ENCODE data around the gene STAC.

STAC gene

DNA sequence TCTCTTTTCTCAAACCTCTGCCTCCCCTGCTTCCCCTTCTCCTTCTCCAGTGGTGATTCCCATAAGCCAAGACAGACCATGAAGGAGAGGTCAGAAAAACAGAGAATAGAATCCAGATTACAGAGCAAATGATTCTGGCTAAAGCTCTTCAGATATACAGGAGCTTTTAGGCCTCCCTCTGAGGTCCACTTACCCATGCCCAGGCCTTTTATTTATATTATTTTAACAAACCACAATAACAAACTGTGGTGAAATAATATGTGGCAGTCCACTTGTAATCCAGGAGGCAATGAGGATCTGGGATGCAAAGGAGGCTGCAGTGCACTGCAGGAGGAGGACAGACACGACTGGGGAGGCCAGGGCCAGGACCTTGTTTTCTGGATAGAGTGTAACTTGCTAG is 104.1 kb downstream of the STAC start:
- Histone ChIP-seq H3K9ac (ENCODE audit: low read length in 5 of 5) (no peak overlapping the region), H3K36me3 (ENCODE audit: control insufficient read depth in 5 of 5, insufficient read depth in 5 of 5, low read length in 5 of 5) (peaks cover 0 to 3% (median 0%) of the 10 kb centered on the region in 5 donors), H3K27me3 (ENCODE audit: control insufficient read depth in 5 of 5, insufficient read depth in 4 of 5, low read length in 5 of 5) (no peaks in the 10 kb centered on the region), H3K27ac (ENCODE audit: low read depth, low read length) (no peak overlapping the region), H3K9me3 (ENCODE audit: control insufficient read depth in 5 of 5, low read length in 5 of 5) (no peaks in the 10 kb centered on the region), H3K4me1 (ENCODE audit: control insufficient read depth in 5 of 5, insufficient read depth in 5 of 5, low read length in 5 of 5) (peaks cover 0 to 5% (median 0%) of the 10 kb centered on the region in 5 donors), H3K4me3 (ENCODE audit: low read depth in 1 of 5, low read length in 5 of 5) (no peak overlapping the region)

DNA sequence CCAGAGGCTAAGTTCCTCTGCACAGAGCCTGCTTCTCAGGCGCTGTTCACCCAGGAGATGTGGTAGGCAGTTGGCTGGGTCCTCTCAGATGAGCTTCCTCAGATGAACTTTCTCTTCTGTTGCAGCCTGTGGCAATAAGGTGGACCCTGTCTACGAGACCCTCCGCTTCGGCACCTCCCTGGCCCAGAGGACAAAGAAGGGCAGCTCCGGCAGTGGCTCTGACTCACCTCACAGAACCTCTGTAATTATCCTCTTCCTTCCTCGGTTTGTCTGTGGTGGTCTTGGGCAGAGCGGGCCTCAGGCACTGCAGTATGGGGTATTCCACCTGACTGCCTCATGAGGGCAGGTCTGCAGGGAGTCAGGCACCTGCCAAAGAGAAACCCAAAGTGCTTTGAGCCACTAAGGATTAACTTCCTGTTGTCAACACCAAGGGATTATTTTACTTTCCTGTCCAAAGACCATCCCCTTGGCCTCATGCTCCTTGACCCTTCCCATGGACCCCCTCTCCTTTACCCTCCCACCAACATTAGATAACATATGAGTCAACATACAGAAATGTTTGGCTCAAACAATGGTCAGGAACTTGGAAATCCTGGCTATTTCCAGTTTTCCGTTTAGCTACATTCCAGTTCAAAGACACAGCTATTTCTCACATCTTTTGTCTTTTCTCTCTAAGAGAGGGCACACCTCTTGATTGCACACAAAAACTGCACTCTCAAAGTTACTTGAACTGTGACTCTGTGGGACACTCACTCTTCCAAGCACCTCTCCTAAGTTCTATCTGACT is 105.9 kb downstream of the STAC start:
- Histone ChIP-seq H3K9me3 (ENCODE audit: control insufficient read depth in 5 of 5, low read length in 5 of 5) (no peaks in the 10 kb centered on the region), H3K4me1 (ENCODE audit: control insufficient read depth in 5 of 5, insufficient read depth in 5 of 5, low read length in 5 of 5) (peaks cover 0 to 18% (median 9%) of the 10 kb centered on the region in 5 donors), H3K27ac (ENCODE audit: low read depth, low read length) (no peak overlapping the region), H3K9ac (ENCODE audit: low read length in 5 of 5) (no peak overlapping the region), H3K4me3 (ENCODE audit: low read depth in 1 of 5, low read length in 5 of 5) (no peak overlapping the region), H3K27me3 (ENCODE audit: control insufficient read depth in 5 of 5, insufficient read depth in 4 of 5, low read length in 5 of 5) (no peaks in the 10 kb centered on the region), H3K36me3 (ENCODE audit: control insufficient read depth in 5 of 5, insufficient read depth in 5 of 5, low read length in 5 of 5) (peaks cover 0 to 3% (median 0%) of the 10 kb centered on the region in 5 donors)

DNA sequence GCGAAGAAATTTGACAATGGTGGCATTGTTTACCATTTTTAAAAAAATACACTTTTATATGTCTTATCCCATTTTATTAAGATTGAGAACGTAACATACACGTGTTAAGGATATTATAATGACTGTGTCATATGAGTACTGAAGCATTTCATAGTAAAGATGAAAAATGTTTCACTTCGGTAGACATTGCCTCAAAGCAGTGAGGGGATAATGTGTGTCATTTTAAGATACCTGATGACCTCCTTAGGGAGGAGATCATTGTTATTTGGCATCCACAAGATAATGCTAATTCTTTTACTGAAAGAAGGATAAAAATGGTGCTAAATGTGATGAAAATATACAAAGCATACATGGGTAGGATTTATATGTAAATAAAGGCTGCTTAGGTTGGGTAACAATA is 107.3 kb downstream of the STAC start:
- Histone ChIP-seq H3K9ac (ENCODE audit: low read length in 5 of 5) (no peak overlapping the region), H3K27me3 (ENCODE audit: control insufficient read depth in 5 of 5, insufficient read depth in 4 of 5, low read length in 5 of 5) (no peaks in the 10 kb centered on the region), H3K4me3 (ENCODE audit: low read depth in 1 of 5, low read length in 5 of 5) (no peak overlapping the region), H3K27ac (ENCODE audit: low read depth, low read length) (no peak overlapping the region), H3K4me1 (ENCODE audit: control insufficient read depth in 5 of 5, insufficient read depth in 5 of 5, low read length in 5 of 5) (peaks cover 0 to 22% (median 9%) of the 10 kb centered on the region in 5 donors), H3K36me3 (ENCODE audit: control insufficient read depth in 5 of 5, insufficient read depth in 5 of 5, low read length in 5 of 5) (peaks cover 0 to 3% (median 0%) of the 10 kb centered on the region in 5 donors), H3K9me3 (ENCODE audit: control insufficient read depth in 5 of 5, low read length in 5 of 5) (no peaks in the 10 kb centered on the region)

DNA sequence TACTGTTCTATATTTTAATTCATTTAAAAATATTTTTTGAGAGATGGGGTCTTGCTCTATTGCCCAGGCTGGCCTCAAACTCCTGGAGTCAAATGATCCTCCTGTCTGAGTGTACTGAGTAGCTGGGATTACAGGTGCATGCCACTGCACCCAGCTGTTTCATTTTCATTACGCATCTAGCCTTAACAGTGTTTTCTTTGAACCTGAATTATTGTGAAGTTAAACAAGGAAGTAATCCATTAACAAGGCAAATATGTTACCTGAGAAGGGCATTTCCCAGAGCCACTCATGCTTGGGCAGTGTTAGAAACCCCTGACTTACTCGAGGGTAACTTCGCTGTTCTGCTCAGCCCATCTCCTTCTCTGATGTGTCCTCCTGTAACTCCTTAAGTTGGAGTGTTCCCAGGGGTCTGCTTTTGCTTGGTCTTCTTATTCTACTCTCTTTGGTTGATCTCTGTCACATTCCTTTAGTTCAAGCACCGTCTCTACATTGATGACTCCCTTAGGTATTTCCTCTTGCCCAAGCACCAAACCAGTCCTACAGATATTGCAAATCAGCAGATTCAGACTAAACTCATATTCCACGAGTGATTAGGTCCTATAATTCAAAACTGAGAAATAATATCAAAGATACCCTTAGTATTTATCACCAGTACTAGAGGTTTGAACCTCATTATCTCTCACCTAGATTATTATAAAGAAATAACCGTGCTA is 107.9 kb downstream of the STAC start:
- Histone ChIP-seq H3K9me3 (ENCODE audit: control insufficient read depth in 5 of 5, low read length in 5 of 5) (no peaks in the 10 kb centered on the region), H3K27ac (ENCODE audit: low read depth, low read length) (no peak overlapping the region), H3K27me3 (ENCODE audit: control insufficient read depth in 5 of 5, insufficient read depth in 4 of 5, low read length in 5 of 5) (no peaks in the 10 kb centered on the region), H3K4me3 (ENCODE audit: low read depth in 1 of 5, low read length in 5 of 5) (no peak overlapping the region), H3K4me1 (ENCODE audit: control insufficient read depth in 5 of 5, insufficient read depth in 5 of 5, low read length in 5 of 5) (peaks cover 0 to 22% (median 9%) of the 10 kb centered on the region in 5 donors), H3K9ac (ENCODE audit: low read length in 5 of 5) (no peak overlapping the region), H3K36me3 (ENCODE audit: control insufficient read depth in 5 of 5, insufficient read depth in 5 of 5, low read length in 5 of 5) (peaks cover 0 to 3% (median 0%) of the 10 kb centered on the region in 5 donors)

DNA sequence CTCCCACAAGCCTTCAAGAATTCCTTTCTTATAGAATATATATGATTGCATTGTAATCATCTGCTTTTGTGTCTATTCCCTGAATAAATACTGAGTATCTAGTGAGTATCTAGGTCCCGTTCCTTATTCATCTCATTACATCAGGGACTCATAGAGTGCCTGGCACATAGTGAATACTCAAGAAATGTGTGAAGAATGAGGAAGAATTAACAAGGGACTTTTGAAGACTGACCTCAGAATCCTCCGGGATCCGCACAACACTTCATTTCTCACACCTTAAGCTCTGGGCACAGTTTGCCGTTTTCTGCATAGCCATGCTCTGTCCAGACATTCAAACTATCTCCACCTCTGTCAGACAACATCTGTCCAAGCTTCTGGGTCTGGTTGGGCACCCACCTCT is 108.8 kb downstream of the STAC start:
- no peak overlapping the region for H3K27ac ChIP-seq (ENCODE audit: low read depth, low read length)
- H3K9ac ChIP-seq (ENCODE audit: low read length in 5 of 5): no peak overlapping the region
- no peak overlapping the region for H3K4me3 ChIP-seq (ENCODE audit: low read depth in 1 of 5, low read length in 5 of 5)
- H3K27me3 ChIP-seq (ENCODE audit: control insufficient read depth in 5 of 5, insufficient read depth in 4 of 5, low read length in 5 of 5): no peaks in the 10 kb centered on the region
- peaks cover 0 to 22% (median 9%) of the 10 kb centered on the region in 5 donors for H3K4me1 ChIP-seq (ENCODE audit: control insufficient read depth in 5 of 5, insufficient read depth in 5 of 5, low read length in 5 of 5)
- H3K9me3 ChIP-seq (ENCODE audit: control insufficient read depth in 5 of 5, low read length in 5 of 5): no peaks in the 10 kb centered on the region
- peaks cover 0 to 3% (median 0%) of the 10 kb centered on the region in 5 donors for H3K36me3 ChIP-seq (ENCODE audit: control insufficient read depth in 5 of 5, insufficient read depth in 5 of 5, low read length in 5 of 5)

DNA sequence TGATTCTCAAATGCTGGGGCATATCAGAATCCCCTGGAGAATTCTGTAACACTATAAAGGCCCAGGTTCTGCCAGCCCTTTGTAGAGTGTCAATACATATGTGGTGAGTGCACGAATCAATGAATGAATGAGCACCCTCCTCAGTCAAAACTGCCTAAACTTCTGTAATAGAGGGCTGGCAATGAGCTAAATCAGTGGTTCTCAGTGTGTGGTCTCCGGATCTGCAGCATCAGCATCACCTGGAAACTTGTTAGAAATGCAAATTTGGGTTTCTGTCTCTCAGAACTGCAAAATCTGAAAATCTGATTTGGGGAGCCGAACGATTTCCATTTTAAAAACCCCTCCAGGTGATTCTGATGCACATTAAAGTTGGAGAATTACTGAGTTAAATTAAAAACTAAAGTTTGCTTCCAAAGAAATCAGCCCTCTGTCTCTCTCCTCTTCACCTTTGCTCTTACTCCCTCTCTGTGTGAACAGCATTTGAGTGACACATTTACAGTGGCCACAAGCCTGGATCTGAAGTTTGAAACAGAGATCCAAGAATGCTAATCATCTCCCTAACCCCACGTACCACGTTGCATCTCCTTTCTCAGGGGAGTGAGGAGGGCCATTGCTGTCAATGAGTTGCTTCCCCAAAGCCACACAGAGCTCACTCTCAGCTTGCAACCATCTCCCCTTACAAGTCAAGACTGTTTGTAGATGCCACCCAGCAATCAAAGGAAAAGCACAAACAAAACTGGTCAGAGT is 109.5 kb downstream of the STAC start:
- Histone ChIP-seq H3K36me3 (ENCODE audit: control insufficient read depth in 5 of 5, insufficient read depth in 5 of 5, low read length in 5 of 5) (peaks cover 0 to 3% (median 0%) of the 10 kb centered on the region in 5 donors), H3K4me3 (ENCODE audit: low read depth in 1 of 5, low read length in 5 of 5) (no peak overlapping the region), H3K27ac (ENCODE audit: low read depth, low read length) (no peak overlapping the region), H3K9me3 (ENCODE audit: control insufficient read depth in 5 of 5, low read length in 5 of 5) (no peaks in the 10 kb centered on the region), H3K27me3 (ENCODE audit: control insufficient read depth in 5 of 5, insufficient read depth in 4 of 5, low read length in 5 of 5) (no peaks in the 10 kb centered on the region), H3K4me1 (ENCODE audit: control insufficient read depth in 5 of 5, insufficient read depth in 5 of 5, low read length in 5 of 5) (peaks cover 4 to 28% (median 17%) of the 10 kb centered on the region in 5 donors), H3K9ac (ENCODE audit: low read length in 5 of 5) (no peak overlapping the region)

DNA sequence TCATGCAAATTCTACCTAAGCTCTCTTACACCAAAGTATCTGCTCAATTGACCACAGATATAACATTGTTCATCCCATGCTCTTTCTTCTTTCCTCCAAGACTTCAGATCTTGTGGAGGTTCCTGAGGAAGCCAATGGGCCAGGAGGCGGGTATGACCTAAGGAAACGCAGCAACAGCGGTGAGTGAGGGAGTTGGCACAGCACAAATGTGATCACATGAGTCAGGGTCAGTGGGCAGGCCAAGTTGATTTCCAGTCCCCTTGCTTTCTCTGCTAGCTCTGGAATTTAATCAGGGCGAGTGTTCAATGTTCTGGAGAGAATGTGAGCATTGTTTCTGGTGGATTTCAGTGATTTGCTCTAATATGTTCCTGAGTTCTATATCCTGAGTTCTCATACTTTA is 112.7 kb downstream of the STAC start:
- peaks cover 11 to 55% (median 43%) of the 10 kb centered on the region in 5 donors for H3K4me1 ChIP-seq (ENCODE audit: control insufficient read depth in 5 of 5, insufficient read depth in 5 of 5, low read length in 5 of 5)
- no peak overlapping the region for H3K27ac ChIP-seq (ENCODE audit: low read depth, low read length)
- no peaks in the 10 kb centered on the region for H3K9me3 ChIP-seq (ENCODE audit: control insufficient read depth in 5 of 5, low read length in 5 of 5)
- H3K36me3 ChIP-seq (ENCODE audit: control insufficient read depth in 5 of 5, insufficient read depth in 5 of 5, low read length in 5 of 5): no peaks in the 10 kb centered on the region
- no peak overlapping the region for H3K9ac ChIP-seq (ENCODE audit: low read length in 5 of 5)
- no peak overlapping the region for H3K4me3 ChIP-seq (ENCODE audit: low read depth in 1 of 5, low read length in 5 of 5)
- H3K27me3 ChIP-seq (ENCODE audit: control insufficient read depth in 5 of 5, insufficient read depth in 4 of 5, low read length in 5 of 5): no peaks in the 10 kb centered on the region

DNA sequence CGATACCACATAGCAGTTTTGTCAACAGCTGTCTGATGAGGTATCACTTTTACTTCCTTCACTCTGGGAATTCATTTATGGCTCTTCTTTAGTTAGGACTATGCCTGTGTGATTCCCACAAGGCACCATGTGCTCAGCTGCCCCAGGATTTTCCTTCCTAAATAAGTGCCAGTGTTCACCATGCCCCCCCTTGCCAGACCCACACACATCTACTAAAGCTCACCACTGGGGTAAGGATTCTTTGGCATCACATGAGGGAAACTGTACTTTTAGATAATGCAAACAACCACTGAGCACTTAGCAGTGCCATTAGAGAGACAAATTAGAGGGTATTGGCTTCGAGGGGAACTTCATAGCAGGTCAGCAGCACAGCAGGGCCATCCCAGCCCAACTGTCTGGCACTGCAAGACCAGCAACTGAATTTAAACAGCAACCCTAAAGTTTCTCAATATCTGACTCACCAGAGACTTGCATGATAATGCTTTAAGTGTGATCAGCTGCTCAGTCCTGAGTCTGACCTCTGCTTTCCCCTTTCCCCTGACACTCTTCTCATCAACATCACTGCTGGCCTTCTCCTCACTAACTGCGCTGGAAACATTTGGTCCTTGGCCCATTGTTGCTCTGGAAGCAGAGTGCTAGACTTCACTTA is 114.3 kb downstream of the STAC start:
- Histone ChIP-seq H3K27ac (ENCODE audit: low read depth, low read length) (peak overlapping the region; percentile 84), H3K9me3 (ENCODE audit: control insufficient read depth in 5 of 5, low read length in 5 of 5) (no peaks in the 10 kb centered on the region), H3K36me3 (ENCODE audit: control insufficient read depth in 5 of 5, insufficient read depth in 5 of 5, low read length in 5 of 5) (no peaks in the 10 kb centered on the region), H3K4me3 (ENCODE audit: low read depth in 1 of 5, low read length in 5 of 5) (no peak overlapping the region), H3K4me1 (ENCODE audit: control insufficient read depth in 5 of 5, insufficient read depth in 5 of 5, low read length in 5 of 5) (peaks cover 11 to 53% (median 40%) of the 10 kb centered on the region in 5 donors), H3K27me3 (ENCODE audit: control insufficient read depth in 5 of 5, insufficient read depth in 4 of 5, low read length in 5 of 5) (no peaks in the 10 kb centered on the region), H3K9ac (ENCODE audit: low read length in 5 of 5) (no peak overlapping the region)

DNA sequence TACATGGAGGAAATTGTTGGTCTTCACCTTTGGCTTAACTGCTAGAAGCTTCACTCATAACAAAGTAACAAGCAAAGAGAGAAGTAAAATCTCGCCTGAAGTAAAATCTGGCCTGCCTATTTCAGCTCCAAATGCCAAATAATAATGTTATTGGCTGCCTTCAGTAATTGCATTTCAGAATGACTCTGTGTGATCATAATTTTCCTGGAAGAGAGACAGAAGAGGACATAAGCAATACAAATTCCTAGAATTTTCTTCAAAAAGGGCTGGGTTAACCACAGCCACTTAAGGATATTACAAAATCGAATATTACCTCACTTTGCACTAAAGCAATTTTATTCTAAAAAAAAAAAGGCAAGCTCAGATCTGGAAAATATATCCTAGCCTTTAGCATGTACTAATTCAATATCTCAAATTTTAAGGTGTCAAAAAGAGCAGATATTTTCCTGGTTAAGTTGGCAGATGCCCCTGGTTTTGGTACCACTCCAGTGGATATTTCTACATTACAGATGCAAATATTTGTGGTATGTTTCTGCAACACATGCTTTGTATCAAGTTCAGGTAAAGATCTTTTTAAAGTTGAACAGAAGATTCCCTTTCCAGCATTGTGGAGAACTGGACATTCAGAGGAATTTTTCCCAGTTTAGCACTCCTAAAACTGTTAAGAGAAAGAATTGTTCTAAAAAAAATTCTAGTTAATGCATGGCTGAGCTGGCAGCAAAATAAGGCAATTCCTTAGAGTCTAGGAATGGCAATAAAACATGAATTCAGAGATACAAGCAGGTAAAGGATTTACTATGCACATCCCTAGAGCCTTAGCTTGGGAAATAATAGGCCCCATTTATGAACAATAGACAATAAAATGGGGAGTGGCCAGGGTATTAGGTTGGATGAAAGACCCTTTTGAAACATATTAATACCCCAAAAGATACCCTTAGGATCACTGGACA is 116.7 kb downstream of the STAC start:
- Histone ChIP-seq H3K36me3 (ENCODE audit: control insufficient read depth in 5 of 5, insufficient read depth in 5 of 5, low read length in 5 of 5) (no peaks in the 10 kb centered on the region), H3K9me3 (ENCODE audit: control insufficient read depth in 5 of 5, low read length in 5 of 5) (no peaks in the 10 kb centered on the region), H3K4me3 (ENCODE audit: low read depth in 1 of 5, low read length in 5 of 5) (no peak overlapping the region), H3K4me1 (ENCODE audit: control insufficient read depth in 5 of 5, insufficient read depth in 5 of 5, low read length in 5 of 5) (peaks cover 9 to 37% (median 33%) of the 10 kb centered on the region in 5 donors), H3K9ac (ENCODE audit: low read length in 5 of 5) (peak overlapping the region in 1 of 5 donors; percentile 48), H3K27ac (ENCODE audit: low read depth, low read length) (peak overlapping the region; percentile 84), H3K27me3 (ENCODE audit: control insufficient read depth in 5 of 5, insufficient read depth in 4 of 5, low read length in 5 of 5) (no peaks in the 10 kb centered on the region)

Measured in subcutaneous abdominal adipose tissue (tissue), 5 donors.